Fibroblast of peridontal ligament (primary cell): ENCODE results near the gene CHST13.
"Not testable (repeated sequence)": the region's sequence is repeated elsewhere in the genome, so short reads cannot be mapped to it uniquely, and the experiment has no call there.

ENCODE experiments used
- DNase-seq: peaks from one replicate; pipeline ENCODE4 v3.0.0-alpha.2; 2010; ENCODE audit errors: extremely low read depth

CHST13 gene

GRCh38 chr3:126525091-126525852, 1.3 kb downstream of the CHST13 start:
- no peak for DNase-seq

- no peak for DNase-seq
These were observed 2.1 kb downstream of the CHST13 start for GRCh38 chr3:126525853-126526667.

- no peak for DNase-seq
These were observed 2.7 kb downstream of the CHST13 start for GRCh38 chr3:126526668-126527005.

GRCh38 chr3:126527006-126527405, 3.1 kb downstream of the CHST13 start:
- no peak for DNase-seq

GRCh38 chr3:126527455-126528211, 3.7 kb downstream of the CHST13 start:
- DNase-seq = no peak

- no peak for DNase-seq
These were observed 4.5 kb downstream of the CHST13 start for GRCh38 chr3:126528419-126528799.

- peak; percentile 13 for DNase-seq
These were observed 5.0 kb downstream of the CHST13 start for GRCh38 chr3:126528800-126529541.

- DNase-seq = no peak
These were observed 5.7 kb downstream of the CHST13 start for GRCh38 chr3:126529585-126530170.

GRCh38 chr3:126530171-126531050, 6.5 kb downstream of the CHST13 start:
- DNase-seq = no peak

GRCh38 chr3:126531051-126531330, 7.0 kb downstream of the CHST13 start:
- DNase-seq = no peak

- DNase-seq = no peak
These were observed 9.6 kb downstream of the CHST13 start for GRCh38 chr3:126533506-126533905.

- DNase-seq = not testable (repeated sequence)
These were observed 10.8 kb downstream of the CHST13 start for GRCh38 chr3:126534716-126535115.

GRCh38 chr3:126535636-126536035, 11.7 kb downstream of the CHST13 start:
- DNase-seq = no peak

GRCh38 chr3:126536126-126536525, 12.2 kb downstream of the CHST13 start:
- no peak for DNase-seq

GRCh38 chr3:126537116-126537729, 13.3 kb downstream of the CHST13 start:
- no peak for DNase-seq

GRCh38 chr3:126537730-126538281, 13.9 kb downstream of the CHST13 start:
- DNase-seq = no peak

GRCh38 chr3:126538316-126538715, 14.4 kb downstream of the CHST13 start:
- DNase-seq = no peak

- no peak for DNase-seq
These were observed 15.0 kb downstream of the CHST13 start for GRCh38 chr3:126538966-126539365.

GRCh38 chr3:126539558-126540250, 15.7 kb downstream of the CHST13 start:
- DNase-seq = no peak
